GM18499 (cell line): ENCODE measurements around the gene CEP41.

ENCODE experiments used
- ATAC-seq: cut with Tn5 transposase; IDR thresholded peaks from one replicate; pipeline ENCODE4 v1.9.1; 2021; ENCODE audit warnings: moderate number of reproducible peaks; ENCODE audit not compliant: insufficient read depth, unreplicated experiment

Gene CEP41

DNA sequence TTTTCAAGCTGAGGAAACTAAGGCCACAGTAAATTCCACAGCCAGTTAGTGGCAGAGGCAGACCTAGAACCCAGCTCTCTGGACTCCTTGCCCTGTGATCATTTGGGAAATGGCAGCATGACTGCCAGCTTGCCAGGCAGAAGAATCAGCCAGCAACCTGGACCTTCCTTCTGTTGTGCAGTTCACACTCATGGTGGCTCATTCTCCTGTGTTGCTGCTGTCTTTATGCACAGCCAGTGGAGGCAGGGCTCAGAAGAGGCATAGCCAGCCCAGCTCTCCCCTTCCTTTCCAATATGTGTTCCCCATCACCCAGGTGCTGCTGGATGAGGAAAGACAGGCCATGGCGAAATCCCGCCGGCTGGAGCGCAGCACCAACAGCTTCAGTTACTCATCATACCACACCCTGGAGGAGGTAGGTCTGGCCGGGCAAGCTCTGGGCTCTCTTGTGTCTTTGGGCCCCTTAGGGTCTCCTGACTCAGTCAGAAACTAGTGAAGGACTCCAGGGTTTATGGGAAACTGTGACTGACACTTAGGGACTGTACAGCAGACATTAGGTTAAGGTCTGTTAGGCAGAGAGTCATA lies 81.4 kb downstream of the CEP41 start:
- no peak for ATAC-seq

DNA sequence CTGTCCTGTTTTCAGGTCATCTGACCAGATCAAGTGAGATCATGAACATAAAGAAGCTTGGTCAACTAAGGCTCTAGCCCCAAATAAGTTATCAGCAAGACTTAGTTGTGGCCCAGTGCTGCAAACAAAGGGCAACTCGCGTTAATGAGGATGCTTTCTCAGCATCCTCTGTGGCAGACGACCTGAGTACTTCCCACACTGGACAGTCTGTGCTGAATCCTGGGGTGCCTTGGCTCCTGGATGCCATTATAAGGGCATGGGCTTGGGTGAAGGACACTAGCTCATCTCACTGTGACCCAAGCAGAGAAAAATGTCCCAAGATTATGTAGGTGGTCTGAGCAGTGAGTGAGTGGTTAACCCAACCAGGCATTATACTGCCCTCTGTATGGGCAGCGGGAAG lies 82.3 kb downstream of the CEP41 start:
- ATAC-seq: no peak

DNA sequence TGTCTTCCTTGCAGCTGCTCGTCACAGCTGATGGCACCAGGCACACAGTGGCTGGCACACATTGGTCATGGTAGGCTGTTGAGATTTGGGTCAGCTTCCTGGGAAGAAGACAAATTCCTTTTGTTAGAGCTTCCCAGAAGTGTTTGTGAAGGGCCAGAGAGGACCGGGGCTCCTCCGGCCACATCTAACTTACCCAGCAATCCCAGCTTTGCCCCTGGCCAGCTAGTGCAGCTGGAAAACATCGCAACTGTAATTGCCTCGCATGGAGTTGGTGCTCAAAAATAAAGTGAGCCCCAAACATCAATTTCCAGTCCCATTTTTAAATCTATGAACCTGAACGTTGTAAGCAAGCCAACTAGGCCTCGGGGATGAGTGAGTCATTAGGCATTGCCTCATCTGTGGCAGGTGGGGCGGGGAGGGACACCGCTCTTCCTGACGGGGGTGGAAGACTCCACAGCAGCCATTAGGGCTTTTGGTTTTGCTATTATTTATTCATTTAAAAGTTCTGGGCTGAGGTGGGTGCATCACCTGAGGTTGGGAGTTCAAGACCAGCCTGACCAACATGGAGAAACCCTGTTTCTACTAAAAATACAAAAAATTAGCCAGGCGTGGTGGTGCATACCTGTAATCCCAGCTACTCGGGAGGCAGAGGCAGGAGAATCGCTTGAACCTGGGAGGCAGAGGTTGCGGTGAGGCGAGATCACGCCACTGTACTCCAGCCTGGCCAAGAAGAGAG lies 83.8 kb downstream of the CEP41 start:
- ATAC-seq: no peak

DNA sequence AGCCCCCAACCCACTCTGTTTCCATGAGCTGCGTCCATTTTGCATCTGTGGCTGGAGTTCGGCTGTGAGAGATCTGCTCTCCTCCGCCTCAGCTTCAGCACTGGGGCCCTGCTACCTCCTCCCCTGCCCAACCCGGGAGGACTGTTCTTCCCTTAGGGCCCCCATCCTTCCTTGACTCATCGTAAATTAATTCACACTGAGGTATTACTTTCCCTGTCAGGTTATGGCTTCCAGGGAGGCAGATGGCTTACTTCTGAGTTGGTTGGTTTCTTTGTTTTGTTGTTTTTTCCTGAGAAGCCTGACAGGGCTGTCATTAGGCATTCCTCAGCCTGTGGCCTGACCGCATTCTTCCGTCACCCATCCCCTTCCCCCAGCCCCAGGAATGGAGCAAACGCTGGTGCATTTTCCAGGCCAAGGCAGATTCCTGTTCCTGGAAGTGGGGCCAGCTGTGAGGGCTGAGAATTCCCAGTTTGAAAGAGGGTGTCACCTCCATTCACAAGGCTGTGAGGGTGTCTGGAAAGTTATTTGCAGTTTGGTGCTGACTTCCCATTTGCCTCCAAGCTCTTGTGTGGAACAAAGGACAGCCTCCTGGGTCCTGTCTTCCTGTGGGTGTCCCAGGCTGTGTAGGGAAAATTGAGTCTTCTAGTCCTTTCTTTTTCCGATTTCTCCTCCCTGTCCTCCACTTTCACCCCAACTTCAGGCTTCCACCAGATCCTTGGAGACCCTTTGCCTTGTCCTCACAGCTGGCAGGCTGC lies 84.5 kb downstream of the CEP41 start:
- ATAC-seq: no peak

DNA sequence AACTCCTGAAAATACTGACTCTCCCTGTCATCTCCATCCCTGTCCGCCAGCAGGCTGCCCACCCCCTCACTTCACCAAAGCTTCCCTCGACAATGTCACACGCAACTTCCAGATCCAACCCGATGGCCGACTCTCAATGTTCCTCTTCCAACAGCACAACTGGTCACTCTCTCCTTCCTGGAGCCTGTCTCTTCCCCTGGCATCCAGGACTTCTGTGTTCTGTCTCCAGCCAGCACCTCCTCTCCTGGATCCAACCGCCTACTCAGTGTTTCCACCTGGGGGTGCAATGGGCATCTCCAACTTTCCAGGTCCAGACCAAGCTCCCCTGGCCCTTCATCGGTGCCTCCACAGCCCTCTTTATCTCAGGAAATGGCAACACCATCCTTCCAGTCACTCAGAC lies 87.6 kb downstream of the CEP41 start:
- no peak for ATAC-seq

DNA sequence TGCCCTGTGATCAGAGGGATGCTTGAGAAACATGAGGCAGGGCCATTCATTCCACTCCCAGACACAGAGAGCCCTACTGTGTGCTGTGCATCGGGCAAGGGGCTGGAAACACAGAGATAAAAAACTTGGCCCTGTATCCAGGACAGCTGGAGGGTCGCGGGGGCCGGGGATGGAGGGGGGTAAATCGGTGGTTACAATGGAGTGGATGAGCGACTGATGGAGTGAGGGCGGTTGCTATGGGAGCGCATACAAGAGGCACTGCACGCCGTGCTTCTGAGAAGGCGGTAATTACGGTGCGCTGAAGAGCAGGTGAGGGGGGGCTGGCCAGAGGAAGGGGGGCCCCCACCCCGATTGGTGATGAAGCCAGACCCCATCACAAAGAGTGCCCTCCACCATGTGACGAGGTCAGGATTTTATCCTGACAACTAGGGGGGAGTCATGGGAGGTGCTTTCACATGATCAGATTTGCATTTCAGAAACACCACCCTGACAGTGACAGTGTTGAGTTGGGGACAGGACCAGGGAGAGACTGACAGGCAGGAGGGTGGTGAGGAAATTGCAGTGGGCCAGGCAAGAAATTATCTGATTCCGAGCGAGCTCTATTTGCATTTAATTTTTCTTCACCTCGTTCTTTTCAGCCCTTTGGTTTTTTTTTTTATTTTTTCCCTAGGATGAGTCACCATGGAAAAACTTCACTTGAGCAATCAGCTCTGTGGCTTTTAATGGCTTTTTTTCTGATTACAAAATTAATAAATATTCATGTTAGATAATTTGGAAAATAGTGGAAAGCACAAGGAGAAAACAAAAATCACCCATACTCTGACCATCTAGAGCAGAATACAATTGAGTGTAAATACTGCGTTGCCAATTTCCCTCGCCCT lies 88.4 kb downstream of the CEP41 start:
- no peak for ATAC-seq

DNA sequence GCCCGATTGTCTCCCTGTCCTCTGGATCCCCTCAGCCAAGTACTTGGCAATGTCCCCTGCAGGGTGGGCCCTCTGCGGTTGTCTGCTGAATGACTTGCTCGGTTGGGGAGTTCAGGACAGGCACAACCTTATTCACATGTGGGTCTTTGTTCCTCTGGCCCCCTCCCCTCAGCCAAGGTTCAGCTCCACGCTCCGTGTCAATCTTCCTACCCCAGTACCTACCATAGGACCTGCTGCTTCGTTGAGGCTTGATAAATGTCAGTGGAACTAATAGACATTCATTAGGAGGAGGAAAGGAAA lies 89.1 kb downstream of the CEP41 start:
- no peak for ATAC-seq

DNA sequence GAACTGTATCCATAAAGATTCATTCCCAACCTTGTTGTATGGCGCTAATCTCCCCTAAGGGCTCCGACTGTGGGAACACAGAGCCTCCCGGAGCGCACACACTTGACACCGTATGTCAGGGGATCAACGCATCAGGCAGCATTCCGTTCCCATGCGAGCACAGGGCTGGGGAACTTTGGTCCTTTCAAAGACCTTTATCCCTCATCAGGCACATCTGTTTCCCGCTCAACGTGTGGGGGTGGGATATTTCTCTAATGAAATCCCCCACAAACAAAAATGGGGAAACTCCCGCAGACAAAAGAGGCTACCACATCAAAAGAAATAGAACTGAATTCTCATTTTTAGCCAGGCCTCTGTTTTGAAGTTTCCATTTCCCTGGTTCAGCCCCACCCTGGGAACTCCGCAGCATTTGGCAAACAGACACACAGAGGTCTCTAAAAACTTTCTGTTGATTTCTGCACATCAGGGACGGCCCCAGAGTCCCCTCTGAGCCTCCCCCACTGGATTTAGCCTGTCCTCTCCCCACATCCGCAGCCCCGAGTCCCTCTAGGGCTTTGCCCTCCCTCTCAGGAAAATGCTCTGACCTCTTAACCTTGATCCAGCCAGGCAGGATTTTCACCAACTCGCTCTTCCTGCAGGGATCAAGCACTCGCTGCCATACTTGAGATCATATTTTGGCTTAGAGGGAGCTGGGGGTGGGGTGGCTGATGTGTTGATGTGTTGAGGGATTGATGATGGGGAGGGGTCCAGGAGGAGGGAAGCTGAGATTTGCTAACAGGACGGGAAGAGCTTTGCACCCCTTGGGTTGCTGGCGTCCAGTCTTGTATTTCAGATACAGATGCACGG lies 89.6 kb downstream of the CEP41 start:
- no peak for ATAC-seq

DNA sequence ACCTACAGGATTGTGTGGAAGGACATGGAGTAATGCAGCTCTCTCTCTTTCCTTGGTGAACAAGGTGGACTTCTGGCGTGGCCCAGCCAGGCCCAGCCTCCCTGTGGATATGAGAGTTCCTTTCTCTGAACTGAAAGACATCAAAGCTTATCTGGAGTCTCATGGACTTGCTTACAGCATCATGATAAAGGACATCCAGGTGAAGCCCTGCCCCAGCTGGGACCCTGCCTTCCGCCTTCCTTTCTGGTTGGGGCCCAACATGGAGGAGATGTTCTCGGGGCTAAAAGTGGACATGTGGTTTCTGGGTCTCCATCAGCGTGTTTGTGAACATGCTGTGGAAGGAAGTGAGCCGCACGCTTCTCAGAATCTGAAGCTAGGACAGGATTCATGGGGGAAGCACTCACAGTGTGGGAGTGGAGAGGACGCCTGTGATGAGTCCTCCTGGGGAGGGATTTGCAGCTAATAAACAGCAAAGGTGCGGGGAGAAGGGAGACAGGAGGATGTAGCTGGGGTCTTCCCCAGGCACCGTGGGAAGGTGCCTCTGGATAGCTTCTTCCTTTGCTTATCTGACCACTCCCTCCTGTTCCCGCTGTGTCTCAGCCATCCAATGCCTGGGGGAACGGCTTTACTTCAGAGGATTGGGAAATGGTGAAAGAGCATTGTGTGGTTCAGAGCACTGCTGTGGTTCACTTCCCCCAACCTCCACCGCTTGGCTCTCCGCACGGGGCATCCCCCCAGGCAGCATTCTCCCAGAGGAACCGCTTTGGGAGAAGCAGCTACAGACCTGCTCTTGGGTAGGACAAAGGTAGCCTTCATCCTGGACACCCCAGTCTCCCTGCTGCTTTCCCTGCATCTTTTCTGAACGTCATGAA lies 90.7 kb downstream of the CEP41 start:
- no peak for ATAC-seq

DNA sequence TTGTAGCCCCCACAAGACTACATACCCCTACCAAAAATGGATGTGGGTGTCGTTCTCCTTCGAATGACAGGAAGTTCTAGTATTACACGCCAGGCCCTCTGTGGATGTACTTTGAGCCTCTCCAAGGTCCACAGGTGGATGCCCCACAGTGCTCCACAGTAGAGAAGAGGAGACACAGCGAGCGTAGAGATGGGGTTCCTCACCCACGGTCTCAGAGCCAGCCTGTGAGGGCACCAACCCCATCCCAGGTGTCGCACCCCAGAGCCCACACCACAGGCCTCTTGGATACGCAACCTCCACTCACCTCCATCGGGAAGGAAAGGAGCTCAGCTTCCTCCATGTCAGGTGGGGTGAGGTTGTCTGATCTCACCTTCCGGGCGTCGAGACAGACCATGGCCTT lies 93.9 kb downstream of the CEP41 start:
- no peak for ATAC-seq

DNA sequence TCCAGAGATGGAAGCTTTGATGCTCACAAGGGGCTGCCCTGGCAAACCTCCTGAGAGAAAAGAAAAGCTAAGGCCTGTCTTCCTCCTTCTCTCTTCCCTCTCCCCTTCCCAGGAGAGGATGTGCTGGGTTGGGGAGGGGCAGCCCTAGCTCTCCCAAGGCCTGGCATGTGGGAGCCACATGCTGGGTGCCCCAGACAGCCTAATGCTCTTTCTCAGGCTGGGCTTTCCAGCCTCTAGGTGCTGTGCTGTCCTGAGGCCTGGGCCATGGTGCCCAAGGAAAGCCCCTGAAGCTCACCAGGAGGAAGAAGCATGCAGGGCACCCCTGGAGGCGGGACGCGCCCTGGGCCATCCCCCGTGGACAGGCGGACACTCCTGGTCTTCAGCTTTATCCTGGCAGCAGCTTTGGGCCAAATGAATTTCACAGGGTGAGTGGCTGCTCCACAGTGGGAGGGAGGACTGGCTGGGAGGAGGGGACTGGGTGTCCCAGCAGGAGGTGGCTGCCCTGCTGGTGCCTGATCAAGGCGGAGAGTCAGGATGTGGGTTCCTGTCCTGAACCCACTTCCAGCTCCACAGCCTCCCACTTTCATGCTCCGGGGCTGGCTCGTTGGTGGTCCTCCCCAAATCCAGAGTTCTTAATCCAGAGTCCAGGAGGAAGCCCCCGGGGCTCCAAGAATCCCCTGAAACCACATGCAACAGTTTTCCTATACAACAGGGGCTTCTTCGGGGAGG lies 94.5 kb downstream of the CEP41 start:
- no peak for ATAC-seq

DNA sequence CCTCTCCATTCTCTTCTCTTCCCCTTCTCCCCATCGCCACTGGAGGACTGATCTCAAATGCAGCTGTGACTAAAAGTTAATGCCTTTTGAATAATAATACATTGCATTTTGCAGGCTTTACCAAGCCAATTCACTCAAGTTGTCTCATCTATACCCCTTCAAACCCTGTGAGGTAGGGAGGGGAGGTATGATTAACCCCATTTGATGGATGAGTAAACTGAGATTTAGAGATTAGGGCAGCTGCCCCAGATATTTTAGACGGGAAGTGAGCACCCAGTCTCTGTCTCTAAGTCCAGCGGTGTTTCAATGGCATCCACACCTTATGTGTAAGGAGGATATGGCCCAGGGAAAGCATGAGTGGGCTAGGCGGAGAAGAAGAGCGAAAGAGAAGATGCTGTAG lies 95.1 kb downstream of the CEP41 start:
- no peak for ATAC-seq

DNA sequence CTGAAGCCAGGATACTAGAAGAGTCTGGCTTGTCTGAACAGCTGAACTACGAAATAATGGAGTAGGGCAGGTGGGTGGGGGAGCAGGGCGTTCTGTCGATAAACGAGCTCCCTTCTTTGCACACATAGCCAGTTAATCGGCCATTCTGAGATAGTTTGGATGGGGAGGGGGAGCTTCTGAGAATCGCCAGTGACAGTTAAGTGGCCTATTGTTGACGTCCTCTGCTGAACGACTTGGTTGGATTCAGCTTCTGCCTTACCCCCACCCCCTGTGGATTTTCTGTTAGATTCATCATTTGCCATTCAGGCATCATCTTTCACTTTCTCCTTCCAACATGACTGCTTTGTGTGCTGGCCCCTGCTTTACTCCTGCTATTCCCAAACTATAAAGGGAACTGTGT lies 95.7 kb downstream of the CEP41 start:
- ATAC-seq: no peak

DNA sequence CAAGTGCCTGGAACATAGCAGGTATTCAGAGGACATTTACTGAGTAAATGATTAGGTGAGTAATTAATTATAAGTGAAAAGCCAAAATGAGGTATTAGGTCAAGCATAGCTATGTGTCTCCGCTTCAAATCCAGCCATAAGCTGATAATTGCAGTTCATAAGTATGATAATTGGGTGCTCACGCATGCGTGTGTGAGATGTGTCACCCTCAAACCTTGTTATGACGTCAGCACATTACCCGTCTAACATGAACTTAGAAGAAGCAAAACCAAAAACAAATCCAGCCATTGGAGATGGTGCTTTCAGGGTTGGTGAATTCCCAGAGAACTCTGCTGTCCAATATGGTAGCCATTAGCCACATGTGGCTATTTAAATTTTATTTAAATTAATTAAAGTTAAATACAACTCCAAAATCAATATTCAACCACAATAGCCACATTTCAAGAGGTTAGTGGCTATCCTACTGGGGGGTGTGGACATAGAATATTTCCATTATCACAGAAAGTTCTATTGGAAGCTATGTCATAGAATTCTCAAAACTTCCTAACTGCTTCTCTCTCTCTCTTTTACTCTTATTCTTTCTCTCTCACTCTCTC lies 96.4 kb downstream of the CEP41 start, which contains the start of gene CPA5:
Gene CPA5 (plus strand): TSS at position 546 of the 596 bp plus-strand sequence. CDS start 1,670 bp downstream, outside the sequence.
- ATAC-seq: no peak
